ENCODE data around the gene ZKSCAN2.

ZKSCAN2 gene

GRCh38 chr16:25257470-25257955 is at the start of gene ZKSCAN2:
Gene ZKSCAN2, minus strand, starts transcription at chr16:25257845. Its CDS starts 718 bp downstream, at chr16:25257127.
- peak; percentile 51 to 73 for DNase-seq (ENCODE audit: low read depth in 1 of 2, low spot score in 1 of 2)

DNA sequence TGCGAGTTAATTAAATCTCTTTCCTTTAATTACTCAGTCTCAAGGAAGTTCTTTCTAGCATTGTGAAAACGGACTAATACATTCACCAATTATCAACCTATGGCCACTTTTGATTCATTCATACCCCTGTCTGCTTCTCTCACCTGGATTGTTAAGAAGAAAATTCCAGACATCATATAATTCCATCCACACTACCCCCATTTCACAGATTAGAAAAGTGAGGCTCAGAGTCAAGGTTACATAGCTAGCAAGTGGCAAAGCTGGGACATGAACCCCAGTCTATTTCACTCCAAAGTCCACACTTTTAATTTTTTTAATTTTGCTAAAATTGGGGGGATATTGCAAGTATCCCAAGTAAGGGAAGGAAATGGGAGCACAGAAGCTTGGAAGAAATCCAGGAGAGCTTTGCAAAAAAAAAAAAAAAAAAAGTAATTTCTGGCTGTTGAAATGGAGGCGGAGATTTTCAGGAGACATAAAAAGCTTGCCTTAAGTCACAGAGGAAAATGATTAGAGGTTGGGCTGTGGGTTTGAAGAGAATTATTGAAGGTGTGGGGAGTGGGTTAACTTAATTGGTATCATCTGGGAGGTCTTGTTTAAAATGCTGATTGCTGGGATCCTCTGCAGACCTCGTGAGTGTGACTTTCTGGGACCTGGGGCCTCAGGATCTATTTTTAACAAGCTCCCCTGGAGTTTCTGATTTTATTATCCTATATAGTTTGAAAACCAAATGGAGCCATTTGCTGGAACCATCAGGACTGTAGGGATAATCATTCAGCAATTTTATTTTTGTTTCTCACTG is 42.3 kb upstream of the ZKSCAN2 start:
- no peak for DNase-seq (ENCODE audit: low read depth in 1 of 2, low spot score in 1 of 2)

GRCh38 chr16:25298165-25298872 is 40.7 kb upstream of the ZKSCAN2 start:
- no peak for DNase-seq (ENCODE audit: low read depth in 1 of 2, low spot score in 1 of 2)

GRCh38 chr16:25297151-25297787 is 39.6 kb upstream of the ZKSCAN2 start:
- DNase-seq (ENCODE audit: low read depth in 1 of 2, low spot score in 1 of 2) = no peak

GRCh38 chr16:25291580-25291979 is 33.9 kb upstream of the ZKSCAN2 start:
- no peak for DNase-seq (ENCODE audit: low read depth in 1 of 2, low spot score in 1 of 2)

DNA sequence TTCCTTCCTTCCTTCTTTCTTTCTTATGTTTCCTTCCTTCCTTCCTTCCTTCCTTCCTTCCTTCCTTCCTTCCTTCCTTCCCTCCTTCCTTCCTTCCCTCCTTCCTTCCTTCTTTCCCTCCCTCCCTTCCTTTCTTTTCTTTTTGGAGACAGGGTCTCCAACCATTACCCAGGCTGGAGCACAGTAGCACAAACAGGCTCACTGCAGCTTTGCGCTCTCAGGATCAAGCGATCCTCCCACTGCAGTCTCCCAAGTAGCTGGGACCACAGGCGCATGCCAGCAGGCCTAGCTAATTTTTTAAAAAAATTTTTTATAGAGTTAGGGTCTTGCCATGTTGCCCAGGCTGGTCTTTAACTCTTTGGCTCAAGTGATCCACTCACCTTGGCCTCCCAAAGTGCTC is 31.8 kb upstream of the ZKSCAN2 start:
- DNase-seq (ENCODE audit: low read depth in 1 of 2, low spot score in 1 of 2) = no peak

DNA sequence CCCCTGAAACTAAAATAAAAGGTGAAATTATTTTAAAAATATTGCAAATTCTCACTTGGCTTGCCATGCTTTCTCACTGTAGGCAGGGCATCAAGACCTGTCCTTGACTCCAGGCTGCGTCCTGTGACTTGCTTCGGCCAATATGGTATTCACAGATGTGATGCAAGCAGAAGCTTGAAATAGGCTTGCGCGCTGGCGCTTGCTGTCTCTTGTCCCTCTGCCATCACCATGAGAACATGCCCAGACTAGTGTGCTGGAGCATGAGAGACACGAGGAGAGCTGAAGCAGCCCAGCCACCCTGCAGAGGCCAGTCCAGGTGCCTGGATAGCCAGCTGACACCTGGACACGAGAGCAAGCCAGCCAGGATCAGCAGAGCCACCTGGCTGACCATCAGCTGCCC is 21.8 kb upstream of the ZKSCAN2 start:
- DNase-seq (ENCODE audit: low read depth in 1 of 2, low spot score in 1 of 2) = no peak

- no peak for DNase-seq (ENCODE audit: low read depth in 1 of 2, low spot score in 1 of 2)
Measured at GRCh38 chr16:25271421-25271820, 13.8 kb upstream of the ZKSCAN2 start.

- no peak for DNase-seq (ENCODE audit: low read depth in 1 of 2, low spot score in 1 of 2)
Measured at GRCh38 chr16:25270577-25270976, 12.9 kb upstream of the ZKSCAN2 start.

DNA sequence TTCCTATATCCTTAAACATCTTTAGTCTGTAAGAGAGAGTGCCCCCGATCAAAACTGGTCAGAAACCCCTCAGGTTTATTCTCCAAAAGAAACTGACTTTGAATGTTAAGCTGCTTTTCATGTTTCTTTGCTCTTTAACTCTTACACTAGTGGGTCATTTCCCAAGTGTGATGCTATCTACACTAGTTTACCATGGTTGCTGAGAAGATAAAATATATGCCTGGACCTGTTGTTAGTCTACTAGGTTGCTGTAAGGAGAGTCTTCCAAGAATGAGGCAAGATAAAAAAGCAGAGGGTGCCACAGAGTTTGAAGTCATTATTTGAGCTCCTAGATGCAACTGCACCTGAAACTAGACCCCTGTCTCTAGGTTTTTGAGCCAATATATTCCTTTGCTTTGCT is 12.2 kb upstream of the ZKSCAN2 start:
- no peak for DNase-seq (ENCODE audit: low read depth in 1 of 2, low spot score in 1 of 2)

GRCh38 chr16:25265968-25266367 is 8.3 kb upstream of the ZKSCAN2 start:
- no peak for DNase-seq (ENCODE audit: low read depth in 1 of 2, low spot score in 1 of 2)

DNA sequence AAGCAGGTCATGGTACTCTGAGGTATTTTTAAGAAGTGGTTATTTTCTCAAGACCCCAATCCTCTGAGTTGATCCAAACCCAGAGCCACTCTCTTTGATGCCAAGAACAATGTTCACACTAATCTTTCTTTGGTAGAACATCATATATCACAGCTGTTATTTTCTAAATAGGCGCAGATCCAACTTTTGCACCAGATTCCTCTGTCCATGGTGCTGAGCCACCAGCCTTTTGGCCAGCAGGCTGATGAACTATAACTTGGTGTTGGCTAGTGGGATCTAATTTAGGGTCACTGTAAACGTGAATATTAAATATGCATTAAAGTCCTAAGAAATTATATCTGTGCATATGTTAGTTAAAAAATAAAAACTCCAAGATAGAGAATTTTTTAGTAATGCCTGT is 7.0 kb upstream of the ZKSCAN2 start:
- no peak for DNase-seq (ENCODE audit: low read depth in 1 of 2, low spot score in 1 of 2)

GRCh38 chr16:25260416-25260815 is 2.8 kb upstream of the ZKSCAN2 start:
- DNase-seq (ENCODE audit: low read depth in 1 of 2, low spot score in 1 of 2) = no peak

DNA sequence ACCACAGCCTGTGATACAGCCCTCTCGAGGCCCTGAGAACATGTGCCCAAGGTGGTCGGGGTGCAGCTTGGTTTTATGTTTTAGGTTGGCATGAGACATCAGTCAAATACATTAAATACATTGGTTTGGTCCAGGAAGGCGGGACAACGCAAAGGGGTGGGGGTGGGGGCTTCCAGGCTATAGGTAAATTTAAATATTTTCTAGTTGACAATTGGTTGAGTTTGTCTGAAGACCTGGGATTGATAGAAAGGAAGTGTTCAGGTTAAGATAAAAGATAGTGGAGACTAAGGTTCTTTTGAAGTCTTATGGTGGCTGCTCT is 1.2 kb upstream of the ZKSCAN2 start:
- no peak for DNase-seq (ENCODE audit: low read depth in 1 of 2, low spot score in 1 of 2)

GRCh38 chr16:25257956-25258860 is 563 bp upstream of the ZKSCAN2 start:
- peak; percentile 50 to 55 for DNase-seq (ENCODE audit: low read depth in 1 of 2, low spot score in 1 of 2)

DNA sequence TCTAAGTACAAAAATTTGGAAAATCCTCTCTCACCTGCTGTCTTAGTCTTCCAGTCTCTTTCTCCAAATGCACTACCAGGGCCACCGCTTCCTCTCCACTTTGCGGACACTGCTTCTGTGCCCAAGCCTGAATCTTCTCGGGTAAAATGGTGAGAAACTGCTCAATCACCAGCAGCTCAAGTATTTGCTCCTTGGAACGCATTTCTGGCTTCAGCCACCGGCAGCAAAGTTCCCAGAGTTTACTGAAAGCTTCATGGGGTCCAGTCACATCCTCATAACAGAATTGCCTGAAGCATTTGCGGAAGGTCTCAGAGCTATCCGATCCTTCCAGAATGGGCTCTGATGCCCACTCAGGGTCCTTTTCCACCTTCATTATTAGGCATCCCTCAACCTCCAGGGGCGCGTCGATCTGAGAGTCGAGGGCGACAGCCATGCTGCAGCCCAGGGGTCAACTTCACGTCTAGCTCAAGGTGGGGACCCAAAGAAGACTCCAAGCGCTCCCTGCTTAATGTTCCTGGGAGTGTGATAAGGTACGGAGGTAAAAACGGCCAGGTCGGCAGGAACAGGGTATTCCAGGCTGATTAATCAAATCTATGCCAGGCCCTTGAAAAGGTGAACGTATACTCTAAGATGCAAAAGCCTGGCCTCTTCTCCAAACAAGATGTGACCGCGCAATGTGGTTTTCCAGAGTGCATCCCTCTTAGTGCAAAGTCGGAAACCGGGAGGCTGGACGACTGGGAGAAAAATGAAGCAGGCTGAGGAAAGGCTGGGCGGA is 763 bp downstream of the ZKSCAN2 start:
- peak in 1 of 2 donors; percentile 5 for DNase-seq (ENCODE audit: low read depth in 1 of 2, low spot score in 1 of 2)

DNA sequence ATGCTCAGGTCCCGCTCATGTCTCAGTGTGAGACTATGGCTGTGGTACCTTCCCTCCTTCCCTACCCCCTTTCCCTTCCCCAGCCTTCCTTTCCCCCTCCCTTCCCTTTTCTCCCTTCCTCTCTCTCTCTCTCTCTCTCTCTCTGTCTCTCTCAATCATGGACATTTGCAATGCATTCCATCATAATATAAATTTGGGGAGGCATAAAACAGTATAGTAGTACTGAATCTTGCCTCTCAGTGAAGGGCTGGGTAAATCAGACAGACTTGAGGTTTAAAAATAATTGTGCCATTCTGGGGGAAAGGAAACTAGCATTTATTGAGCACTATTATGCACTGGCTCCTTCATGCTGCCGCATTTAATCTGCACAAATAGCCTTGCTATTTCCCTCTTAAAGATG is 4.3 kb downstream of the ZKSCAN2 start:
- DNase-seq (ENCODE audit: low read depth in 1 of 2, low spot score in 1 of 2) = no peak

DNA sequence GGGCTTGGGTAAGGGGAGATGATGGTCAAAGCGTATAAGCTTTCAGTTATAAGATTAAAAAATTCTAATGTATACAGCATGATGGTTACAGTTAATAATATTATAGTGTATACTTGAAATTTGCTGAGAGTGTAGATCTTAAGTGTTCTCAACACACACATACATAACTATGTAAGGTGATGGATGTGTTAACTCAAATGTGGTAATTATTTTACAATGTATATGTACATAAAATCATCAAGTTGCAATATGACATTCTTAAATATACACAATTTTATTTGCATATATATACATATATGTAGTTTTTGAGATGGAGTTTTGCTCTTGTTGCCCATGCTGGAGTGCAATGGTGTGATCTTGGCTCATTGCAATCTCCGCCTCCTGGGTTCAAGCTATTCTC is 7.2 kb downstream of the ZKSCAN2 start:
- DNase-seq (ENCODE audit: low read depth in 1 of 2, low spot score in 1 of 2) = no peak

- DNase-seq (ENCODE audit: low read depth in 1 of 2, low spot score in 1 of 2) = no peak
Measured at GRCh38 chr16:25235991-25236390, 21.7 kb downstream of the ZKSCAN2 start.

DNA sequence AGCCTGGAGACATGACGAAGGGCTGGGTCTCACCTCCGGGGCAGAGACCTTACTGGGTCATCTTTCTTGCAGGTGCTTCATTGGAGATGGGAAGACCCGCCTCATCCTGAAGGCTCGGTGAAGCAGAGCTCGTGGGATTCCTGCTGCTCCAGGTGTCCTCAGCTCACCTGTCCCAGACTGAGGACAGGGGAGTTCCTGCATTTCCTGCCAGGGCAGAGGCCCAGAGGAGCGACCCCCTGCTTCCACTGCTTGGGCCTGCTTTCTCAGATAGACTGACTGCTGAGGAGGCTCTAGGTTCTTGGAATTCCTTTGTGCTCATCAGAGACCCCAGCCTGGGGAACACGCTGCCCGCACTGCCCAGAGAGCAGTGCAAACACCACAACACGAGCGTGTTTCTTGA is 29.3 kb downstream of the ZKSCAN2 start:
- DNase-seq (ENCODE audit: low read depth in 1 of 2, low spot score in 1 of 2) = no peak
